CD4-positive, alpha-beta T cell (primary cell): ENCODE data around the gene RXFP4. TPM values are rescaled to one million over a fixed set of nuclear protein-coding genes. Genes with fewer than 3 reads are reported as not detected.
A peak's percentile ranks its signal among the peaks of the same experiment; 100 is the strongest.

ENCODE experiments used
- ATAC-seq: fragments of 200-7000 bp; cut with Tn5 transposase; one replicate; pipeline ENCODE4 v1.10.0; 2022; ENCODE audit warnings: mild to moderate bottlenecking; ENCODE audit not compliant: poor library complexity
- CTCF ChIA-PET: fragments of 350-600 bp; sonication (Branson Sonifier 250); formaldehyde crosslinking; loops from one replicate; lab custom pipeline; 2021; ENCODE audit warnings: antibody characterized with exemption, inconsistent platforms; lab: Charles Lee
- POLR2A ChIA-PET: fragments of 350-600 bp; sonication (Branson Sonifier 250); formaldehyde crosslinking; loops from one replicate; lab custom pipeline; 2021; ENCODE audit warnings: antibody characterized with exemption, inconsistent platforms; lab: Charles Lee
- DNase-seq, 14 experiments: peaks; one replicate each; pipeline ENCODE4 v3.0.0-alpha.2; 2013 to 2020; ENCODE audit warnings: mixed read lengths in 2 of 14
- H3K27ac ChIP-seq, 2 donors: one replicate each; pipeline versions ENCODE4 v1.5.1 to v1.7.0; 2013; ENCODE audit warnings: low read length in 2 of 2, low read depth in 1 of 2, mild to moderate bottlenecking in 1 of 2
- H3K27me3 ChIP-seq, 2 experiments: 1 replicate in 1 of 2; 2 replicates in 1 of 2; pipeline versions ENCODE4 v1.6.1 to v1.7.0; 2013; ENCODE audit warnings: low read length in 2 of 2, control low read depth in 1 of 2, mild to moderate bottlenecking in 1 of 2, moderate library complexity in 1 of 2; ENCODE audit not compliant: insufficient read depth in 2 of 2, control insufficient read depth in 1 of 2
- H3K36me3 ChIP-seq: one replicate; pipeline ENCODE4 v1.6.1; 2013; ENCODE audit warnings: low read length, control low read depth; ENCODE audit not compliant: insufficient read depth
- H3K4me1 ChIP-seq: one replicate; pipeline ENCODE4 v1.6.1; 2013; ENCODE audit warnings: low read length, control low read depth; ENCODE audit not compliant: insufficient read depth
- H3K4me3 ChIP-seq: one replicate; pipeline ENCODE4 v1.5.1; 2013; ENCODE audit warnings: mild to moderate bottlenecking, low read length, moderate library complexity
- H3K9me3 ChIP-seq, 2 experiments: 1 replicate in 1 of 2; 2 replicates in 1 of 2; pipeline versions ENCODE4 v1.6.1 to v1.7.0; 2013; ENCODE audit warnings: low read length in 2 of 2, mild to moderate bottlenecking in 2 of 2, control low read depth in 1 of 2, moderate library complexity in 1 of 2; ENCODE audit not compliant: control insufficient read depth in 1 of 2, insufficient read depth in 1 of 2
- H3K27ac Mint-ChIP-seq: one replicate; pipeline ENCODE4 v1.8.0; 2020; ENCODE audit warnings: mixed read lengths
- H3K27me3 Mint-ChIP-seq: one replicate; pipeline ENCODE4 v1.8.0; 2021; ENCODE audit warnings: mixed read lengths
- H3K36me3 Mint-ChIP-seq: one replicate; pipeline ENCODE4 v1.8.0; 2021; ENCODE audit warnings: low read depth, mixed read lengths
- H3K4me1 Mint-ChIP-seq: one replicate; pipeline ENCODE4 v1.8.0; 2021; ENCODE audit warnings: low read depth, mixed read lengths
- H3K4me3 Mint-ChIP-seq: one replicate; pipeline ENCODE4 v1.8.0; 2020; ENCODE audit warnings: mild to moderate bottlenecking, mixed read lengths
- H3K9me3 Mint-ChIP-seq: one replicate; pipeline ENCODE4 v1.8.0; 2020; ENCODE audit warnings: mixed read lengths
- intact Hi-C, 2 experiments: fragments of 100-400 bp; cut with DNase I in 1 of 2; cut with micrococcal nuclease in 1 of 2; formaldehyde crosslinking; loops; one replicate each; pipeline versions ENCODE4 v1.15.1 to v1.9.0; 2023 to 2025; cut with DNase I, micrococcal nuclease
- total RNA-seq, 174 experiments: library from RNA in 2 of 174; stranded (reverse) in 2 of 174; gene quantifications; one replicate each; pipeline ENCODE4 v1.2.3 and lab custom pipeline; 2021 to 2026
- TF ChIP-seq, protein P1 (sequence below): fragments of 200-600 bp; IDR thresholded peaks from one replicate; pipeline ENCODE4 v1.8.0; 2022; ENCODE audit warnings: antibody characterized with exemption, mild to moderate bottlenecking

The RXFP4 gene
- total RNA-seq, 2 experiments from 2014 or later, result not detected

DNA sequence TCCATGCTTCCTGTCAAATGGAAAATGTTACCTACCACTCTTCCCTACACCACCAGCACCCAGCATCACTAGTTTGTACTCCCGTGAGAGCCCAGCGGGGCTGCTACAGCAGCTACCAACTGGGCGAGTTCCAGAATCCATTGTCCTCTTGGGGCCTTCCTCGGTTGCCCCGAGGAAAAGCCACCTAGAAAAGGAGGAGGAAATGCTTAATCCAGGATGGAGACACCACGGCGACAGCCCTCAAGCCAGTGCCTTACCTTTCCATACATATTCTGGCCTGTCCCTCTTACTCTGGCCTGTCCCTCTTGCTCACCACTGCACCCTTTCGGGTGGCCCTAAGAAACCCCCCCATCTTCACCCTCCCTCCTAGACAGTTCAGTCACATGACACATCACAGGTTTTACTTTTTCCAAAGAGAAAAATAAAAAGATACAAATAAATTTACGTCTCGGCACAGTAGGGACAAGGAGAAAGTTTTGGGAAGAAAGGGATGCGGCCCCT is 30.8 kb upstream of the RXFP4 start:
- Histone ChIP-seq H3K4me3 (peak overlapping the region; percentile 67), H3K27me3 (no peaks in the 10 kb centered on the region), H3K4me1 (peaks cover 25% of the 10 kb centered on the region), H3K9me3 (no peaks in the 10 kb centered on the region), H3K27ac (peak overlapping the region; percentile 57 to 60), H3K36me3 (peaks cover 56% of the 10 kb centered on the region)
- peak overlapping the region; percentile 100 for H3K4me3 Mint-ChIP-seq
- intact Hi-C loops, result loop anchor here (2.0 to 10.0 kb wide), 4 partner anchors 24 to 147 kb away; partner anchors contain the start of genes GON4L (in 1 of the 2), KHDC4 (in 1 of the 2) and SYT11 (in 1 of the 2)
- ChIA-PET POLR2A (no interaction called here), CTCF (interaction anchor here (1.2 kb wide), 1 partner anchor 79 kb away, joined by 3 read pairs; no protein-coding TSS in a partner anchor)
- ATAC-seq (peak; percentile 40), DNase-seq (peak in 4 of 14 experiments; percentile 8 to 59 (median 44))
- H3K27me3 Mint-ChIP-seq, result no peaks in the 10 kb centered on the region
- H3K36me3 Mint-ChIP-seq, result peaks cover 74% of the 10 kb centered on the region
- no peaks in the 10 kb centered on the region for H3K9me3 Mint-ChIP-seq
- H3K27ac Mint-ChIP-seq, result peak overlapping the region; percentile 90
- TF ChIP-seq, protein P1, sequence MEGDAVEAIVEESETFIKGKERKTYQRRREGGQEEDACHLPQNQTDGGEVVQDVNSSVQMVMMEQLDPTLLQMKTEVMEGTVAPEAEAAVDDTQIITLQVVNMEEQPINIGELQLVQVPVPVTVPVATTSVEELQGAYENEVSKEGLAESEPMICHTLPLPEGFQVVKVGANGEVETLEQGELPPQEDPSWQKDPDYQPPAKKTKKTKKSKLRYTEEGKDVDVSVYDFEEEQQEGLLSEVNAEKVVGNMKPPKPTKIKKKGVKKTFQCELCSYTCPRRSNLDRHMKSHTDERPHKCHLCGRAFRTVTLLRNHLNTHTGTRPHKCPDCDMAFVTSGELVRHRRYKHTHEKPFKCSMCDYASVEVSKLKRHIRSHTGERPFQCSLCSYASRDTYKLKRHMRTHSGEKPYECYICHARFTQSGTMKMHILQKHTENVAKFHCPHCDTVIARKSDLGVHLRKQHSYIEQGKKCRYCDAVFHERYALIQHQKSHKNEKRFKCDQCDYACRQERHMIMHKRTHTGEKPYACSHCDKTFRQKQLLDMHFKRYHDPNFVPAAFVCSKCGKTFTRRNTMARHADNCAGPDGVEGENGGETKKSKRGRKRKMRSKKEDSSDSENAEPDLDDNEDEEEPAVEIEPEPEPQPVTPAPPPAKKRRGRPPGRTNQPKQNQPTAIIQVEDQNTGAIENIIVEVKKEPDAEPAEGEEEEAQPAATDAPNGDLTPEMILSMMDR, result no peak
- peaks cover 28% of the 10 kb centered on the region for H3K4me1 Mint-ChIP-seq

DNA sequence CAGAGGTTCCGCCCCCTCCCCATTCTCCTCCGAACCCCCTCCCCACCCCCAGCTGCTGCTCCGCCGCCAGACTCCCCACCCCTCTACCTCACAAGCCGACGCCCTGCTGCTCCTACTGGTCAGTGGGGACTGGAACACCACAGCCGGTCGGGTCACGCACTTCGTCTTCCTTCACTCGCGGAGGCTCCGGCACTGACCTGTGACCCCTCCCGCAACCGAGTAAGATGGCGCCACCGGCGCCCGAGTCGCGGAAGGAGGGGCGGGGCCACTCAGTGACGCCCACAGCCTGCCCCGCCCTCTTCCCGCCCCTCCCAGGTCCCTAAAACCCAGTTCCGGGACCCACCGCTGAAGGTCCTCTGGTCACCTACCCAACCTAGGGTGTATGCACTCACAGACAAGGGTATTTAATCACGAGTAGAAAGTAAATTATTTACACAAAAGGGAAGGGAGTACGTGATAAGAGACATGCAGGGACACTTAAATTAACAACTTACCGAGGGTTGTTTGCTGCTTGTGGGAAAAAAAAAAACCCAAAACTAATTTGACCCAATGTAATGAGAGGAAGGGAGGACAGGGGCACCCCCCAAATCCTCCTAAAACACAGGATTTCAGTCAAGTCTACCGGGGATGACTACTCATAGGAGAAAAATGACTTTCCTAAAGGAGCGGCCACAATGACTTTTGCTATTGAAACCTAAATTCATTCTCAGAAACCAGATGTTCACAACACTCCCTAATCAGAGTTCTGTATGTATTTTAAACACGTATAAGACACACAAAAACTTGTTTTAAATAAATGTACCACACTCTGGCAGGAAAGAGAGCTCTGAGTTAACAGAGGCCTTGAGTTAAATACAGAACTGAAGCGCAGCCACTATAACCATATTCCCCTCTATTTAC is 30.0 kb upstream of the RXFP4 start, which contains the start of gene RIT1:
Gene RIT1 (minus strand): TSS at position 194 of the 900 bp plus-strand sequence. CDS start 588 bp downstream, outside the sequence.
- intact Hi-C loops, result loop anchor here (2.0 to 10.0 kb wide), 4 partner anchors 23 to 146 kb away; partner anchors contain the start of genes GON4L (in 1 of the 2), KHDC4 (in 1 of the 2) and SYT11 (in 1 of the 2)
- Mint-ChIP-seq H3K27me3 (no peaks in the 10 kb centered on the region), H3K9me3 (no peaks in the 10 kb centered on the region), H3K36me3 (peaks cover 75% of the 10 kb centered on the region), H3K4me3 (peak within 1 kb of the TSS; percentile 100), H3K27ac (peak within 1 kb of the TSS; percentile 90), H3K4me1 (peaks cover 28% of the 10 kb centered on the region)
- ATAC-seq (peak; percentile 98), DNase-seq (peak; percentile 73 to 93 (median 82))
- H3K27ac ChIP-seq, result peak within 1 kb of the TSS; percentile 57 to 60
- no peaks in the 10 kb centered on the region for H3K9me3 ChIP-seq
- H3K4me1 ChIP-seq, result peaks cover 25% of the 10 kb centered on the region
- peaks cover 60% of the 10 kb centered on the region for H3K36me3 ChIP-seq
- POLR2A ChIA-PET, result interaction anchor here (2.4 kb wide), 1 partner anchor 23 kb away, joined by 8 read pairs; the partner anchor contains the start of gene KHDC4
- H3K27me3 ChIP-seq, result no peaks in the 10 kb centered on the region
- peak within 1 kb of the TSS; percentile 67 for H3K4me3 ChIP-seq
- TF ChIP-seq, protein P1, result no peak
- CTCF ChIA-PET, result interaction anchor here (1.2 kb wide), 1 partner anchor 78 kb away, joined by 3 read pairs; no protein-coding TSS in a partner anchor

DNA sequence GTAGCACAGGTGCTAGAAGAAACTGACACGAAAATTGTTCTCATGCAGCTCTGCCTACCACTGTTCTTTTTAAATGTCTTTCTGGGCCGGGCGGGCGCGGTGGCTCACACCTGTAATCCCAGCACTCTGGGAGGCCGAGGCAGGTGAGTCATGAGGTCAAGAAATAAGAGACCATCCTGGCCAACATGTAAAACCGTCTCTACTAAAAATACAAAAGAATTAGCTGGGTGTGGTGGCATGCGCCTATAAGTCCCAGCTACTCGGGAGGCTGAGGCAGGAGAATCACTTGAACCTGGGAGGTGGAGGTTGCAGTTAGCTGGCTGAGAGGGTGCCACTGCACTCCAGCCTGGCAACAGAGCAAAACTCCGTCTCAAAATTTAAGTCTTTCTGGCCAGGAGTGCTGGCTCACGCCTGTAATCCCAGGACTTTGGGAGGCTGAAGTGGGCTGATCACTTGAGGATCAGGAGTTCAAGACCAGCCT is 29.3 kb upstream of the RXFP4 start:
- Histone ChIP-seq H3K36me3 (peaks cover 61% of the 10 kb centered on the region), H3K27ac (peak overlapping the region; percentile 57 to 60), H3K4me3 (no peak overlapping the region), H3K9me3 (no peaks in the 10 kb centered on the region), H3K4me1 (peaks cover 25% of the 10 kb centered on the region), H3K27me3 (no peaks in the 10 kb centered on the region)
- no peaks in the 10 kb centered on the region for H3K9me3 Mint-ChIP-seq
- TF ChIP-seq, protein P1, result no peak
- ChIA-PET POLR2A (interaction anchor here (2.4 kb wide), 1 partner anchor 22 kb away, joined by 8 read pairs; the partner anchor contains the start of gene KHDC4), CTCF (no interaction called here)
- H3K4me1 Mint-ChIP-seq, result peaks cover 28% of the 10 kb centered on the region
- H3K4me3 Mint-ChIP-seq, result peak overlapping the region; percentile 100
- H3K36me3 Mint-ChIP-seq, result peaks cover 81% of the 10 kb centered on the region
- no peaks in the 10 kb centered on the region for H3K27me3 Mint-ChIP-seq
- H3K27ac Mint-ChIP-seq, result peak overlapping the region; percentile 90
- no peak for DNase-seq
- intact Hi-C loops, result loop anchor here (5.0 to 10.0 kb wide), 2 partner anchors 57 to 145 kb away; partner anchors contain the start of genes GON4L (in 1 of the 2) and SYT11 (in 1 of the 2)
- ATAC-seq, result no peak
